HepG2 (cell line): ENCODE data around the gene PAPPA. TPM values are rescaled to one million over a fixed set of nuclear protein-coding genes. Genes with fewer than 3 reads are reported as not detected.

Experiments used
- AGO1 ChIP-seq: fragments of 200-400 bp; formaldehyde crosslinking; IDR thresholded peaks from 2 replicates; pipeline ENCODE4 v1.6.1; 2017; ENCODE audit warnings: mild to moderate bottlenecking, low read depth, low read length, moderate library complexity; ENCODE audit not compliant: poor library complexity, severe bottlenecking
- ARNT2 ChIP-seq: sonication (generic); formaldehyde crosslinking; IDR thresholded peaks from 2 replicates; pipeline ENCODE4 v1.8.0; 2022; ENCODE audit warnings: mild to moderate bottlenecking, low read depth, missing genetic modification reagents, moderate library complexity
- CREB1 ChIP-seq, 2 experiments: fragments of 450-650 bp in 1 of 2; IDR thresholded peaks; 2 replicates each; pipeline ENCODE4 v1.6.1; 2016 to 2017; ENCODE audit warnings: control low read depth in 1 of 2, mild to moderate bottlenecking in 1 of 2, missing compliant biosample characterization in 1 of 2, missing genetic modification characterization in 1 of 2
- DR1 ChIP-seq: sonication (generic); formaldehyde crosslinking; IDR thresholded peaks from 2 replicates; pipeline ENCODE4 v1.8.0; 2021; ENCODE audit warnings: mild to moderate bottlenecking, missing genetic modification reagents, inconsistent platforms
- HDAC1 ChIP-seq: sonication (generic); formaldehyde crosslinking; IDR thresholded peaks from 2 replicates; pipeline ENCODE4 v1.5.1; 2020; ENCODE audit warnings: mild to moderate bottlenecking, missing genetic modification reagents
- HMG20A ChIP-seq: IDR thresholded peaks from 2 replicates; pipeline ENCODE4 v1.6.1; 2016; ENCODE audit warnings: borderline replicate concordance
- HNF4G ChIP-seq, 2 experiments: sonication (generic) in 1 of 2; formaldehyde crosslinking in 1 of 2; IDR thresholded peaks; 2 replicates each; pipeline versions ENCODE4 v1.4.0 to v1.6.1; 2011 to 2020; ENCODE audit warnings: borderline replicate concordance in 2 of 2, low read depth in 2 of 2, mild to moderate bottlenecking in 2 of 2, low read length in 1 of 2, missing genetic modification reagents in 1 of 2, moderate library complexity in 1 of 2
- RFX5 ChIP-seq: IDR thresholded peaks from 2 replicates; pipeline ENCODE4 v1.6.1; 2011; ENCODE audit warnings: low read depth, low read length, improper control_type of control experiment
- RFXANK ChIP-seq: IDR thresholded peaks from 2 replicates; pipeline ENCODE4 v1.6.1; 2016
- SALL1 ChIP-seq: sonication (generic); formaldehyde crosslinking; IDR thresholded peaks from 2 replicates; pipeline ENCODE4 v1.8.0; 2022; ENCODE audit warnings: mild to moderate bottlenecking, missing genetic modification reagents
- SALL2 ChIP-seq: sonication (generic); formaldehyde crosslinking; IDR thresholded peaks from 2 replicates; pipeline ENCODE4 v1.8.1; 2023; ENCODE audit warnings: mild to moderate bottlenecking, missing genetic modification reagents, inconsistent platforms
- SNAI1 ChIP-seq: sonication (generic); formaldehyde crosslinking; IDR thresholded peaks from 2 replicates; pipeline ENCODE4 v1.5.0; 2020; ENCODE audit warnings: mild to moderate bottlenecking, missing genetic modification reagents, borderline replicate concordance
- TEAD3 ChIP-seq: optimal IDR thresholded peaks from 2 replicates; pipeline ENCODE3; 2016; ENCODE audit warnings: borderline replicate concordance
- THAP11 ChIP-seq: IDR thresholded peaks from 2 replicates; pipeline ENCODE4 v1.6.1; 2016; ENCODE audit warnings: missing biosample characterization, missing genetic modification reagents
- ZNF432 ChIP-seq: sonication (generic); formaldehyde crosslinking; IDR thresholded peaks from 2 replicates; pipeline ENCODE4 v1.5.0; 2020; ENCODE audit warnings: missing genetic modification reagents, mild to moderate bottlenecking, borderline replicate concordance
- ZNF678 ChIP-seq: sonication (generic); formaldehyde crosslinking; IDR thresholded peaks from 2 replicates; pipeline ENCODE4 v1.4.0; 2020; ENCODE audit warnings: mild to moderate bottlenecking, missing genetic modification reagents
- ZNF878 ChIP-seq: sonication (generic); formaldehyde crosslinking; IDR thresholded peaks from 2 replicates; pipeline ENCODE4 v1.8.1; 2023; ENCODE audit warnings: mild to moderate bottlenecking, missing genetic modification reagents, moderate library complexity
- ZNF879 ChIP-seq: sonication (generic); formaldehyde crosslinking; IDR thresholded peaks from 2 replicates; pipeline ENCODE4 v1.8.1; 2023; ENCODE audit warnings: missing genetic modification reagents
- ZSCAN25 ChIP-seq: sonication (generic); formaldehyde crosslinking; IDR thresholded peaks from 2 replicates; pipeline ENCODE4 v1.8.0; 2022; ENCODE audit warnings: mild to moderate bottlenecking, missing genetic modification reagents
- polyA plus RNA-seq, 8 experiments: library from polyadenylated mRNA; depleted of rRNA in 3 of 8; stranded (reverse) in 7 of 8; unstranded in 1 of 8; fragments of >200 nt; fragmentation: Illumina TruSeq in 4 of 8; extraction: Trizol in 4 of 8; gene quantifications; 2 replicates each; pipeline versions ENCODE4 v1.2.1 to v1.2.3, GENCODE V29; 2011 to 2016; ENCODE audit warnings: low read depth in 4 of 8, missing spikeins in 1 of 8, mixed read lengths in 1 of 8; ENCODE audit not compliant: insufficient read depth in 1 of 8
- total RNA-seq, 5 experiments: library from RNA; depleted of rRNA; stranded (reverse); fragments of >200 nt; fragmentation: Illumina TruSeq; extraction: Trizol; gene quantifications; 2 replicates each; pipeline ENCODE4 v1.2.3, GENCODE V29; 2016; ENCODE audit warnings: low read depth in 1 of 5
- TF ChIP-seq, protein P1 (sequence below), 2 experiments: fragments of 450-650 bp in 1 of 2; sonication (generic) in 1 of 2; formaldehyde crosslinking; IDR thresholded peaks; 2 replicates each; pipeline versions ENCODE4 v1.5.0 to v1.8.0; 2020 to 2022; ENCODE audit warnings: mild to moderate bottlenecking in 1 of 2, missing genetic modification reagents in 1 of 2
- TF ChIP-seq, protein P2 (sequence below): fragments of 450-650 bp; IDR thresholded peaks from 2 replicates; pipeline ENCODE4 v1.6.1; 2016
- TF ChIP-seq, protein P3 (sequence below): sonication (generic); formaldehyde crosslinking; IDR thresholded peaks from 2 replicates; pipeline ENCODE4 v1.4.0; 2020; ENCODE audit warnings: missing genetic modification reagents, mild to moderate bottlenecking, borderline replicate concordance
- TF ChIP-seq, protein P4 (sequence below): sonication (generic); formaldehyde crosslinking; IDR thresholded peaks from 2 replicates; pipeline ENCODE4 v1.4.0; 2020; ENCODE audit warnings: mild to moderate bottlenecking, missing genetic modification reagents

The PAPPA gene
- total and polyA plus RNA-seq, 2 of the 13 experiments (the other 11 are each of a cell fraction or from before 2014, with no cell fraction given) = 0.09 to 0.11 TPM

DNA sequence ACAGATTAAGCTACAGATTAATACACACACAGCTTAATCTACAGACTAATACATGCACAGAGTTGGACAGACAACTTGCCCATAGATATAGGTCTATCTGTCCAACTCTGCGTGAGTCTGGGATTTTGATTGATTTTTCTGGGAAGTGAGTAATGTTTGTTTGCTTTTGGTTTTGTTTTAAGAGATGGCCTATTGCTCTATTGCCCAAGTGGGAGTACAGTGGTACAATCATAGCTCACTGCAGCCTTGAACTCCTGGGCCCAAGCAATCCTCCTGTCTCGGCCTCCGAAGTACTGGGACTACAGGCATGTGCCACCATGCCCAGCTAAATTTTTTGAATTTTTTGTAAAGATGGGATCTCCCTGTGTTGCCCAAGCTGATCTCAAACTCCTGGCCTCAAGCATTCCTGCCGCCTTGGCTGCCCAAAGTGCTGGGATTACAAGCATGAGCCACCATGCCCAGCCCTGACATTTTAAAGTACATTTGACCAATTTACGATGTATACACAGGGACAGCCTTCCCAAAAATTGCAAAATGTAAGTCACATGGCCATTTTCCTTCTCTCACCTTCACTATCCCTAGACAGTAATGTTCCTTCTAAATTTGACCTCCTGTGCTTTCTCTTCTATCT is 50.8 kb downstream of the PAPPA start (continued):
- TF ChIP-seq SNAI1 = no peak
- TF ChIP-seq, protein P1, sequence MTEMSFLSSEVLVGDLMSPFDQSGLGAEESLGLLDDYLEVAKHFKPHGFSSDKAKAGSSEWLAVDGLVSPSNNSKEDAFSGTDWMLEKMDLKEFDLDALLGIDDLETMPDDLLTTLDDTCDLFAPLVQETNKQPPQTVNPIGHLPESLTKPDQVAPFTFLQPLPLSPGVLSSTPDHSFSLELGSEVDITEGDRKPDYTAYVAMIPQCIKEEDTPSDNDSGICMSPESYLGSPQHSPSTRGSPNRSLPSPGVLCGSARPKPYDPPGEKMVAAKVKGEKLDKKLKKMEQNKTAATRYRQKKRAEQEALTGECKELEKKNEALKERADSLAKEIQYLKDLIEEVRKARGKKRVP (CRISPR knock-in tag; IDR thresholded peaks at IDR 0.05) = 0 out of 4 replicates have a peak, but pooled peaks of 1 of the 2 experiments have one; percentile 23
- no peak for TF ChIP-seq ZNF432
- TF ChIP-seq ZNF678 = no peak
- no peak for TF ChIP-seq ZNF879 (CRISPR knock-in tag)
- TF ChIP-seq SALL1 (CRISPR knock-in tag) = peak; percentile 81
- no peak for TF ChIP-seq AGO1
- no peak for TF ChIP-seq DR1 (CRISPR knock-in tag)
- TF ChIP-seq ARNT2 = no peak
- TF ChIP-seq, protein P2, sequence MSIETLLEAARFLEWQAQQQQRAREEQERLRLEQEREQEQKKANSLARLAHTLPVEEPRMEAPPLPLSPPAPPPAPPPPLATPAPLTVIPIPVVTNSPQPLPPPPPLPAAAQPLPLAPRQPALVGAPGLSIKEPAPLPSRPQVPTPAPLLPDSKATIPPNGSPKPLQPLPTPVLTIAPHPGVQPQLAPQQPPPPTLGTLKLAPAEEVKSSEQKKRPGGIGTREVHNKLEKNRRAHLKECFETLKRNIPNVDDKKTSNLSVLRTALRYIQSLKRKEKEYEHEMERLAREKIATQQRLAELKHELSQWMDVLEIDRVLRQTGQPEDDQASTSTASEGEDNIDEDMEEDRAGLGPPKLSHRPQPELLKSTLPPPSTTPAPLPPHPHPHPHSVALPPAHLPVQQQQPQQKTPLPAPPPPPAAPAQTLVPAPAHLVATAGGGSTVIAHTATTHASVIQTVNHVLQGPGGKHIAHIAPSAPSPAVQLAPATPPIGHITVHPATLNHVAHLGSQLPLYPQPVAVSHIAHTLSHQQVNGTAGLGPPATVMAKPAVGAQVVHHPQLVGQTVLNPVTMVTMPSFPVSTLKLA = no peak
- TF ChIP-seq CREB1 (IDR thresholded peaks at IDR 0.05) = no peak
- TF ChIP-seq CREB1 (CRISPR knock-in tag; IDR thresholded peaks at IDR 0.05) = peak; percentile 51
- TF ChIP-seq, protein P3, sequence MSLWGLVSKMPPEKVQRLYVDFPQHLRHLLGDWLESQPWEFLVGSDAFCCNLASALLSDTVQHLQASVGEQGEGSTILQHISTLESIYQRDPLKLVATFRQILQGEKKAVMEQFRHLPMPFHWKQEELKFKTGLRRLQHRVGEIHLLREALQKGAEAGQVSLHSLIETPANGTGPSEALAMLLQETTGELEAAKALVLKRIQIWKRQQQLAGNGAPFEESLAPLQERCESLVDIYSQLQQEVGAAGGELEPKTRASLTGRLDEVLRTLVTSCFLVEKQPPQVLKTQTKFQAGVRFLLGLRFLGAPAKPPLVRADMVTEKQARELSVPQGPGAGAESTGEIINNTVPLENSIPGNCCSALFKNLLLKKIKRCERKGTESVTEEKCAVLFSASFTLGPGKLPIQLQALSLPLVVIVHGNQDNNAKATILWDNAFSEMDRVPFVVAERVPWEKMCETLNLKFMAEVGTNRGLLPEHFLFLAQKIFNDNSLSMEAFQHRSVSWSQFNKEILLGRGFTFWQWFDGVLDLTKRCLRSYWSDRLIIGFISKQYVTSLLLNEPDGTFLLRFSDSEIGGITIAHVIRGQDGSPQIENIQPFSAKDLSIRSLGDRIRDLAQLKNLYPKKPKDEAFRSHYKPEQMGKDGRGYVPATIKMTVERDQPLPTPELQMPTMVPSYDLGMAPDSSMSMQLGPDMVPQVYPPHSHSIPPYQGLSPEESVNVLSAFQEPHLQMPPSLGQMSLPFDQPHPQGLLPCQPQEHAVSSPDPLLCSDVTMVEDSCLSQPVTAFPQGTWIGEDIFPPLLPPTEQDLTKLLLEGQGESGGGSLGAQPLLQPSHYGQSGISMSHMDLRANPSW = no peak
- 0 out of 2 replicates have a peak, but pooled peaks have one; percentile 25 for TF ChIP-seq HNF4G (IDR thresholded peaks at IDR 0.05; ENCODE audit: borderline replicate concordance, low read depth, low read length)
- TF ChIP-seq HNF4G (CRISPR knock-in tag; IDR thresholded peaks at IDR 0.05; ENCODE audit: borderline replicate concordance, low read depth) = no peak
- no peak for TF ChIP-seq RFXANK
- no peak for TF ChIP-seq SALL2 (CRISPR knock-in tag)
- peak; percentile 77; the same call in 1 of the 2 replicates for TF ChIP-seq HMG20A
- TF ChIP-seq RFX5 = no peak
- TF ChIP-seq THAP11 = peak; percentile 29; the same call in 1 of the 2 replicates
- no peak for TF ChIP-seq ZSCAN25 (CRISPR knock-in tag)
- TF ChIP-seq ZNF878 = no peak
- TF ChIP-seq, protein P4, sequence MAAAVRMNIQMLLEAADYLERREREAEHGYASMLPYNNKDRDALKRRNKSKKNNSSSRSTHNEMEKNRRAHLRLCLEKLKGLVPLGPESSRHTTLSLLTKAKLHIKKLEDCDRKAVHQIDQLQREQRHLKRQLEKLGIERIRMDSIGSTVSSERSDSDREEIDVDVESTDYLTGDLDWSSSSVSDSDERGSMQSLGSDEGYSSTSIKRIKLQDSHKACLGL (CRISPR knock-in tag) = no peak
- peak; percentile 75 for TF ChIP-seq HDAC1 (CRISPR knock-in tag)
- peak; percentile 45 for TF ChIP-seq TEAD3
